ENCODE measurements around the gene EFNA4.

- no peak for TF ChIP-seq CTCF (IDR thresholded peaks at IDR 0.05)
- no peak for TF ChIP-seq EZH2 (IDR thresholded peaks at IDR 0.05)
- TF ChIP-seq EZH2phosphoT487 (IDR thresholded peaks at IDR 0.05): no peak
Measured at GRCh38 chr1:155022136-155022926, 41.2 kb upstream of the EFNA4 start.
